K562 (cell line): ENCODE measurements around the gene FPR1. TPM values are rescaled to one million over a fixed set of nuclear protein-coding genes. Genes with fewer than 3 reads are reported as not detected.

Experiments
- ATAC-seq: fragments of 200-7000 bp; cut with Tn5 transposase; 3 replicates; pipeline ENCODE4 v1.9.1; 2020; ENCODE audit warnings: moderate library complexity
- BruUV-seq: library from RNA; stranded (reverse); fragments of 400-500 nt; replicated peaks from 2 replicates; lab custom pipeline; 2021; lab: Mats Ljungman, UMichigan
- CTCF ChIA-PET: fragments of 300-600 bp; formaldehyde crosslinking; extraction: SDS; loops from one replicate; lab custom pipeline; 2021; ENCODE audit warnings: low intra/inter-chr PET ratio; lab: Yijun Ruan, JAX
- POLR2A ChIA-PET: fragments of 300-600, 350-650 bp; sonication (Branson Sonifier 250); formaldehyde crosslinking; extraction: SDS; loops from one replicate; lab custom pipeline; 2021; ENCODE audit warnings: antibody characterized with exemption, inconsistent platforms; lab: Yijun Ruan, JAX
- DNase-seq, 4 experiments: peaks; one replicate each; pipeline versions ENCODE4 v3.0.0 to v3.0.0-alpha.2; 2011 to 2018; ENCODE audit warnings: low spot score in 3 of 4, mixed read lengths in 3 of 4; ENCODE audit errors: extremely low read depth in 1 of 4
- FAIRE-seq: peaks from 2 replicates; lab custom pipeline; 2011; peaks lifted over from hg19 to GRCh38; lab: Jason Lieb, UNC
- H2AFZ ChIP-seq: 2 replicates; pipeline ENCODE4 v1.6.0; 2011; ENCODE audit warnings: low read depth, low read length, control low read depth, inconsistent platforms
- H3K27ac ChIP-seq: fragments of 200-600 bp; 3 replicates; pipeline ENCODE4 v1.8.0; 2011; ENCODE audit warnings: low read depth, mild to moderate bottlenecking, control low read depth, inconsistent platforms, low read length, moderate library complexity, mixed read lengths; ENCODE audit errors: extremely low read depth
- H3K27me3 ChIP-seq, 2 experiments: fragments of 300-600 bp in 1 of 2; 2 replicates in 1 of 2; 3 replicates in 1 of 2; pipeline versions ENCODE4 v1.6.0 to v1.8.0; 2011; ENCODE audit warnings: inconsistent platforms in 2 of 2, low read length in 2 of 2, mild to moderate bottlenecking in 1 of 2, mixed read lengths in 1 of 2, moderate library complexity in 1 of 2; ENCODE audit not compliant: control insufficient read depth in 2 of 2, insufficient read depth in 2 of 2
- H3K36me3 ChIP-seq: fragments of 300-600 bp; 3 replicates; pipeline ENCODE4 v1.8.0; 2011; ENCODE audit warnings: mild to moderate bottlenecking, low read length, inconsistent platforms; ENCODE audit not compliant: control insufficient read depth, insufficient read depth
- H3K4me1 ChIP-seq, 2 experiments: fragments of 200-600 bp in 1 of 2; replicated peaks in 1 of 2; 2 replicates in 1 of 2; 3 replicates in 1 of 2; pipeline versions ENCODE4 v1.5.1 to v1.8.0; 2011; ENCODE audit warnings: inconsistent platforms in 2 of 2, low read length in 2 of 2, mild to moderate bottlenecking in 1 of 2, mixed read lengths in 1 of 2, moderate library complexity in 1 of 2; ENCODE audit not compliant: control insufficient read depth in 2 of 2, insufficient read depth in 2 of 2
- H3K4me2 ChIP-seq: 2 replicates; pipeline ENCODE4 v1.6.1; 2011; ENCODE audit warnings: low read length, control low read depth, inconsistent platforms, mixed read lengths; ENCODE audit not compliant: insufficient read depth
- H3K4me3 ChIP-seq: fragments of 200-600 bp; sonication (generic), shearing (Covaris generic); 2 replicates; pipeline ENCODE4 v1.5.1; 2016; ENCODE audit warnings: control low read depth, inconsistent platforms
- H3K79me2 ChIP-seq: fragments of 200-600 bp; 3 replicates; pipeline ENCODE4 v1.8.0; 2011; ENCODE audit warnings: low read length, inconsistent platforms; ENCODE audit not compliant: control insufficient read depth, insufficient read depth
- H3K9ac ChIP-seq, 2 experiments: 2 replicates each; pipeline versions ENCODE4 v1.6.0 to v1.6.1; 2011; ENCODE audit warnings: low read depth in 2 of 2, low read length in 2 of 2, control low read depth in 1 of 2, inconsistent platforms in 1 of 2, mild to moderate bottlenecking in 1 of 2, mixed read lengths in 1 of 2; ENCODE audit not compliant: insufficient read depth in 1 of 2
- H3K9me1 ChIP-seq: one replicate; pipeline ENCODE4 v1.6.0; 2011; ENCODE audit warnings: inconsistent platforms, mild to moderate bottlenecking, low read length, moderate library complexity; ENCODE audit not compliant: control insufficient read depth, insufficient read depth
- H3K9me3 ChIP-seq: replicated peaks from 2 replicates; pipeline ENCODE4 v1.5.1; 2011; ENCODE audit warnings: low read depth, low read length, inconsistent platforms; ENCODE audit not compliant: control insufficient read depth, insufficient read depth
- H4K20me1 ChIP-seq: replicated peaks from 2 replicates; pipeline ENCODE4 v1.6.1; 2011; ENCODE audit warnings: low read length, inconsistent platforms, mixed read lengths; ENCODE audit not compliant: control insufficient read depth, insufficient read depth
- CBFB ChIP-seq: sonication (generic); formaldehyde crosslinking; IDR thresholded peaks from 2 replicates; pipeline ENCODE4 v1.4.0; 2020; ENCODE audit warnings: mild to moderate bottlenecking, missing genetic modification reagents
- CHD2 ChIP-seq: IDR thresholded peaks from 2 replicates; pipeline ENCODE4 v1.6.1; 2011; ENCODE audit warnings: low read depth, low read length
- HCFC1 ChIP-seq: IDR thresholded peaks from 2 replicates; pipeline ENCODE4 v1.6.1; 2012; ENCODE audit warnings: low read depth, low read length, improper control_type of control experiment
- IFI16 ChIP-seq: fragments of 250-450 bp; sonication (Bioruptor Pico); IDR thresholded peaks from 2 replicates; pipeline ENCODE4 v2.1.2; 2022; ENCODE audit warnings: mild to moderate bottlenecking, inconsistent platforms
- NBN ChIP-seq: fragments of 450-650 bp; IDR thresholded peaks from 2 replicates; pipeline ENCODE4 v1.6.1; 2016; ENCODE audit warnings: low read depth, mild to moderate bottlenecking
- PHF21A ChIP-seq: fragments of 450-650 bp; IDR thresholded peaks from 2 replicates; pipeline ENCODE4 v1.6.1; 2017; ENCODE audit warnings: low read depth, borderline replicate concordance
- PHF8 ChIP-seq: fragments of 200-600 bp; sonication (generic); IDR thresholded peaks from 2 replicates; pipeline ENCODE4 v1.6.1; 2012; ENCODE audit warnings: mixed run types, mild to moderate bottlenecking, inconsistent platforms, low read length, moderate library complexity, borderline replicate concordance
- PYGO2 ChIP-seq: fragments of 450-650 bp; IDR thresholded peaks from 2 replicates; pipeline ENCODE4 v1.6.1; 2016; ENCODE audit warnings: mild to moderate bottlenecking, missing genetic modification characterization, moderate library complexity, missing compliant biosample characterization
- RFX1 ChIP-seq: fragments of 450-650 bp; IDR thresholded peaks from 2 replicates; pipeline ENCODE4 v1.6.1; 2016; ENCODE audit warnings: mild to moderate bottlenecking, moderate library complexity
- SNRNP70 ChIP-seq: fragments of 200-400 bp; formaldehyde crosslinking; optimal IDR thresholded peaks from 2 replicates; pipeline ENCODE3; 2017; ENCODE audit warnings: low read depth, low read length
- TEAD4 ChIP-seq, 2 experiments: sonication (generic) in 1 of 2; formaldehyde crosslinking in 1 of 2; IDR thresholded peaks; 2 replicates each; pipeline versions ENCODE4 v1.6.1 to v1.8.0; 2012 to 2022; ENCODE audit warnings: borderline replicate concordance in 1 of 2, inconsistent platforms in 1 of 2, low read length in 1 of 2, mild to moderate bottlenecking in 1 of 2, missing genetic modification reagents in 1 of 2
- TRIM28 ChIP-seq: fragments of 450-650 bp; IDR thresholded peaks from 2 replicates; pipeline ENCODE4 v1.6.1; 2017
- ZBTB12 ChIP-seq: fragments of 250-450 bp; sonication (Bioruptor Pico); IDR thresholded peaks from 2 replicates; pipeline ENCODE4 v1.4.0; 2020
- ZNF41 ChIP-seq: fragments of 250-450 bp; sonication (Bioruptor Pico); conservative IDR thresholded peaks from 2 replicates; pipeline ENCODE4 v1.4.0; 2020; ENCODE audit warnings: mild to moderate bottlenecking
- WGBS: fragments of 100-300 bp; shearing (Covaris generic); methylation state at CpG from one replicate; pipeline ENCODE4 v1.1.6; 2016; ENCODE audit warnings: low coverage, mixed read lengths; ENCODE audit not compliant: insufficient coverage; ENCODE audit errors: missing lambda C conversion rate; 5-methylcytosine and 5-hydroxymethylcytosine counted together
- in situ Hi-C: fragments of 300-500 bp; cut with MboI; formaldehyde crosslinking; loops from 4 replicates; pipeline ENCODE4 v1.15.0; 2018; ENCODE audit warnings: inconsistent platforms, mixed read lengths
- intact Hi-C: fragments of 100-400 bp; cut with micrococcal nuclease; formaldehyde crosslinking; loops from 2 replicates; pipeline ENCODE4 v1.14.2; 2022
- polyA plus RNA-seq, 8 experiments: library from polyadenylated mRNA; depleted of rRNA in 4 of 8; stranded (reverse) in 5 of 8; unstranded in 3 of 8; fragments of >200 nt; fragmentation: Nextera tagmentation in 2 of 8; fragmentation: Illumina TruSeq in 1 of 8; extraction: Ambion mirVana in 2 of 8; extraction: Trizol in 1 of 8; gene quantifications; 2 replicates each; pipeline versions ENCODE4 v1.2.1 to v1.2.3, GENCODE V29; 2011 to 2014; ENCODE audit warnings: inconsistent platforms in 1 of 8, missing spikeins in 1 of 8
- total RNA-seq, 7 experiments: library from RNA; depleted of rRNA in 6 of 7; stranded (reverse); fragments of >200 nt in 6 of 7; fragmentation: Illumina TruSeq in 2 of 7; extraction: Trizol in 2 of 7; gene quantifications; 2 replicates each; pipeline versions ENCODE4 v1.2.1 to v1.2.3, GENCODE V29; 2011 to 2021; ENCODE audit warnings: low replicate concordance in 1 of 7
- TF ChIP-seq, protein P1 (sequence below): IDR thresholded peaks from 2 replicates; pipeline ENCODE4 v1.6.1; 2014; ENCODE audit warnings: antibody characterized with exemption
- TF ChIP-seq, protein P2 (sequence below): sonication (generic); formaldehyde crosslinking; IDR thresholded peaks from 2 replicates; pipeline ENCODE4 v1.8.1; 2023; ENCODE audit warnings: mild to moderate bottlenecking, missing genetic modification reagents

The FPR1 gene
- total and polyA plus RNA-seq, 9 of the 15 experiments (the other 6 are each of a cell fraction or from before 2014, with no cell fraction given): 0.06 to 0.25 (median 0.14) TPM; not detected in 4

DNA sequence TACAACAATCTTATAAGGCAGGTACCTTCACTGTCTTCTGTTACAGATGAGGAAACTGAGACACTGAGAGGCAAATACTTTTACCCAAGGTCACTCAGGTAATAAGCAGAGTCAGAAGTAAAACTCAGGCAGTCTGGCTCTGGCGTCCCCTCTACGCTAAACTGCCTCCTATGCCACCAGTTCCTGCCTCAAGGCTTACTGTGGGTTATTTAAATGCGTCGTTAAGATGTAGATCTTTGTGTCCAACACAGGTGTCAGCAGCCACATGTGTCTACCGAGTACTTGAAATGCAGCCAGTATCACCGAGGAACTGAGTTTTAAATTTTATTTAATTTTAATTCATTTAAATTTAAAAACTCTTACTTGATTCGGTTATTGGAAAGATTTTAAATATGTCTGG lies 29.8 kb downstream of the FPR1 start:
- no peaks in the 10 kb centered on the region for H3K9me1 ChIP-seq
- H3K36me3 ChIP-seq: no peaks in the 10 kb centered on the region
- H3K27ac ChIP-seq: no peak overlapping the region
- FAIRE-seq (peak; percentile 26), DNase-seq (no peak), ATAC-seq (no peak)
- no peak overlapping the region for H3K4me2 ChIP-seq
- H3K27me3 ChIP-seq: 0 out of 5 replicates have a peak, but pooled peaks cover 0 to 2% of the 10 kb centered on the region in 2 experiments
- H4K20me1 ChIP-seq: no peaks in the 10 kb centered on the region
- ChIA-PET CTCF (interaction anchor here (0.6 kb wide), 1 partner anchor 10 kb away, joined by 3 read pairs; no protein-coding TSS in a partner anchor), POLR2A (interaction anchor here (0.6 kb wide), 1 partner anchor 1361 kb away, joined by 3 read pairs; no protein-coding TSS in a partner anchor)
- intact Hi-C loops: no loop called here
- no peaks in the 10 kb centered on the region for H3K9me3 ChIP-seq
- no peaks in the 10 kb centered on the region for H3K79me2 ChIP-seq
- H3K9ac ChIP-seq: peak overlapping the region in 1 of 2 experiments; percentile 29; a peak in 1 of 4 replicates
- H3K4me1 ChIP-seq: peaks cover 3 to 33% of the 10 kb centered on the region in 2 experiments; a peak in 4 of 5 replicates
- H3K4me3 ChIP-seq: no peak overlapping the region
- H2AFZ ChIP-seq: 0 out of 2 replicates have a peak overlapping the region, but pooled peaks have one; percentile 12
- in situ Hi-C loops: no loop called here
- WGBS: 15% methylated on average over 7 of the region's 7 CpGs
- no TSS peak for BruUV-seq
- no peak for TF ChIP-seq CHD2
- no peak for TF ChIP-seq PHF8
- no peak for TF ChIP-seq TRIM28
- no peak for TF ChIP-seq PHF21A
- TF ChIP-seq, protein P1, sequence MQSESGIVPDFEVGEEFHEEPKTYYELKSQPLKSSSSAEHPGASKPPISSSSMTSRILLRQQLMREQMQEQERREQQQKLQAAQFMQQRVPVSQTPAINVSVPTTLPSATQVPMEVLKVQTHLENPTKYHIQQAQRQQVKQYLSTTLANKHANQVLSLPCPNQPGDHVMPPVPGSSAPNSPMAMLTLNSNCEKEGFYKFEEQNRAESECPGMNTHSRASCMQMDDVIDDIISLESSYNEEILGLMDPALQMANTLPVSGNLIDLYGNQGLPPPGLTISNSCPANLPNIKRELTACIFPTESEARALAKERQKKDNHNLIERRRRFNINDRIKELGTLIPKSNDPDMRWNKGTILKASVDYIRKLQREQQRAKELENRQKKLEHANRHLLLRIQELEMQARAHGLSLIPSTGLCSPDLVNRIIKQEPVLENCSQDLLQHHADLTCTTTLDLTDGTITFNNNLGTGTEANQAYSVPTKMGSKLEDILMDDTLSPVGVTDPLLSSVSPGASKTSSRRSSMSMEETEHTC: no peak
- TF ChIP-seq, protein P2, sequence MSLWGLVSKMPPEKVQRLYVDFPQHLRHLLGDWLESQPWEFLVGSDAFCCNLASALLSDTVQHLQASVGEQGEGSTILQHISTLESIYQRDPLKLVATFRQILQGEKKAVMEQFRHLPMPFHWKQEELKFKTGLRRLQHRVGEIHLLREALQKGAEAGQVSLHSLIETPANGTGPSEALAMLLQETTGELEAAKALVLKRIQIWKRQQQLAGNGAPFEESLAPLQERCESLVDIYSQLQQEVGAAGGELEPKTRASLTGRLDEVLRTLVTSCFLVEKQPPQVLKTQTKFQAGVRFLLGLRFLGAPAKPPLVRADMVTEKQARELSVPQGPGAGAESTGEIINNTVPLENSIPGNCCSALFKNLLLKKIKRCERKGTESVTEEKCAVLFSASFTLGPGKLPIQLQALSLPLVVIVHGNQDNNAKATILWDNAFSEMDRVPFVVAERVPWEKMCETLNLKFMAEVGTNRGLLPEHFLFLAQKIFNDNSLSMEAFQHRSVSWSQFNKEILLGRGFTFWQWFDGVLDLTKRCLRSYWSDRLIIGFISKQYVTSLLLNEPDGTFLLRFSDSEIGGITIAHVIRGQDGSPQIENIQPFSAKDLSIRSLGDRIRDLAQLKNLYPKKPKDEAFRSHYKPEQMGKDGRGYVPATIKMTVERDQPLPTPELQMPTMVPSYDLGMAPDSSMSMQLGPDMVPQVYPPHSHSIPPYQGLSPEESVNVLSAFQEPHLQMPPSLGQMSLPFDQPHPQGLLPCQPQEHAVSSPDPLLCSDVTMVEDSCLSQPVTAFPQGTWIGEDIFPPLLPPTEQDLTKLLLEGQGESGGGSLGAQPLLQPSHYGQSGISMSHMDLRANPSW (CRISPR knock-in tag): no peak
- no peak for TF ChIP-seq SNRNP70
- TF ChIP-seq RFX1: no peak
- TF ChIP-seq NBN: no peak
- no peak for TF ChIP-seq IFI16 (CRISPR knock-in tag)
- no peak for TF ChIP-seq CBFB
- no peak for TF ChIP-seq PYGO2 (tag)
- no peak for TF ChIP-seq HCFC1
- no peak for TF ChIP-seq ZNF41
- TF ChIP-seq ZBTB12 (CRISPR knock-in tag): no peak
- no peak for TF ChIP-seq TEAD4 (IDR thresholded peaks at IDR 0.05; ENCODE audit: low read length)
- TF ChIP-seq TEAD4 (CRISPR knock-in tag; IDR thresholded peaks at IDR 0.05; ENCODE audit: borderline replicate concordance): no peak
